HG02642 (cell line): ENCODE results near the gene POLD1.
"Not testable (repeated sequence)": the region's sequence is repeated elsewhere in the genome, so short reads cannot be mapped to it uniquely, and the experiment has no call there.

ENCODE experiments used
- ATAC-seq: cut with Tn5 transposase; IDR thresholded peaks from one replicate; pipeline ENCODE4 v1.9.1; 2021; ENCODE audit warnings: mild to moderate bottlenecking; ENCODE audit not compliant: unreplicated experiment, poor library complexity

POLD1 gene

GRCh38 chr19:50383852-50384684 lies at the start of gene POLD1:
POLD1 (plus strand) TSS chr19:50384347; CDS start chr19:50398852, 14,505 bp downstream.
- peak; percentile 82 for ATAC-seq

- ATAC-seq, result no peak
Measured at GRCh38 chr19:50334741-50335421, 49.3 kb upstream of the POLD1 start.

- ATAC-seq, result not testable (repeated sequence)
Measured at GRCh38 chr19:50337031-50337430, 47.1 kb upstream of the POLD1 start.

- ATAC-seq, result no peak
Measured at GRCh38 chr19:50340331-50340730, 43.8 kb upstream of the POLD1 start.

- peak; percentile 55 for ATAC-seq
Measured at GRCh38 chr19:50341091-50341564, 43.0 kb upstream of the POLD1 start.

- peak; percentile 54 for ATAC-seq
Measured at GRCh38 chr19:50344661-50345318, 39.4 kb upstream of the POLD1 start.

- not testable (repeated sequence) for ATAC-seq
Measured at GRCh38 chr19:50347089-50347581, 37.0 kb upstream of the POLD1 start.

- ATAC-seq, result no peak
Measured at GRCh38 chr19:50349277-50350057, 34.7 kb upstream of the POLD1 start.

- ATAC-seq, result no peak
Measured at GRCh38 chr19:50352242-50352641, 31.9 kb upstream of the POLD1 start.

- not testable (repeated sequence) for ATAC-seq
Measured at GRCh38 chr19:50353487-50353880, 30.7 kb upstream of the POLD1 start.

- ATAC-seq, result no peak
Measured at GRCh38 chr19:50356691-50357177, 27.4 kb upstream of the POLD1 start.

- ATAC-seq, result peak; percentile 66
Measured at GRCh38 chr19:50357178-50358100, 26.7 kb upstream of the POLD1 start.

- peak; percentile 40 for ATAC-seq
Measured at GRCh38 chr19:50358483-50359327, 25.4 kb upstream of the POLD1 start.

GRCh38 chr19:50359328-50359818 lies 24.8 kb upstream of the POLD1 start:
- ATAC-seq, result no peak

GRCh38 chr19:50361290-50362029 lies 22.7 kb upstream of the POLD1 start:
- no peak for ATAC-seq

- no peak for ATAC-seq
Measured at GRCh38 chr19:50362030-50362412, 22.1 kb upstream of the POLD1 start.
